Body of pancreas (tissue), 4 donors: ENCODE measurements around the gene RASGEF1C.

Experiments used
- POLR2A ChIP-seq, 3 donors: fragments of 450-650 bp; IDR thresholded peaks; one replicate each; pipeline ENCODE4 v1.6.1; 2016; ENCODE audit warnings: antibody characterized with exemption in 3 of 3, mild to moderate bottlenecking in 2 of 3
- TF ChIP-seq, protein P1 (sequence below), 7 experiments: fragments of 450-650 bp in 4 of 7; fragments of 200-600 bp in 3 of 7; sonication (generic) in 3 of 7; IDR thresholded peaks; one replicate each; pipeline ENCODE4 v1.5.1; 2016 to 2019; ENCODE audit warnings: antibody characterized with exemption in 7 of 7

DNA sequence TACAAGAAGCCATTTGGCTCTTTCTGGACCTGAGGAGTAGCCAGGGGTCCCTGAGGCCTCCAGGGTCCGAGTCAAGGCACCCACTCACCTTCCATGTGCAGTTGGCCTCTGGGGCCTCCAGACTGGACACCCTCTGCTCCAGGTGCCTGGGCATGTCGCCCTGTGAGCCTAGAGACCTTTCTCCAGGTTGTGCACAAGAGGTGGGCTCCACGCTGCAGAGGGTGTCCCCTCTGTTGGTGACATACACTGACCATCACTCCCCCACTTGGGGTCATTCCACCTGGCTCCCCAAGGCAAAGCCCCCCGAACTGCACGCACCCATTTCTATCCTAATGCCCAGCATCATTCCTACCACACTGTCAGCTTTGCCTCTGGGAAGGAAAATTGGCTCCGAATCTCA lies 48.8 kb downstream of the RASGEF1C start:
- TF ChIP-seq, protein P1, sequence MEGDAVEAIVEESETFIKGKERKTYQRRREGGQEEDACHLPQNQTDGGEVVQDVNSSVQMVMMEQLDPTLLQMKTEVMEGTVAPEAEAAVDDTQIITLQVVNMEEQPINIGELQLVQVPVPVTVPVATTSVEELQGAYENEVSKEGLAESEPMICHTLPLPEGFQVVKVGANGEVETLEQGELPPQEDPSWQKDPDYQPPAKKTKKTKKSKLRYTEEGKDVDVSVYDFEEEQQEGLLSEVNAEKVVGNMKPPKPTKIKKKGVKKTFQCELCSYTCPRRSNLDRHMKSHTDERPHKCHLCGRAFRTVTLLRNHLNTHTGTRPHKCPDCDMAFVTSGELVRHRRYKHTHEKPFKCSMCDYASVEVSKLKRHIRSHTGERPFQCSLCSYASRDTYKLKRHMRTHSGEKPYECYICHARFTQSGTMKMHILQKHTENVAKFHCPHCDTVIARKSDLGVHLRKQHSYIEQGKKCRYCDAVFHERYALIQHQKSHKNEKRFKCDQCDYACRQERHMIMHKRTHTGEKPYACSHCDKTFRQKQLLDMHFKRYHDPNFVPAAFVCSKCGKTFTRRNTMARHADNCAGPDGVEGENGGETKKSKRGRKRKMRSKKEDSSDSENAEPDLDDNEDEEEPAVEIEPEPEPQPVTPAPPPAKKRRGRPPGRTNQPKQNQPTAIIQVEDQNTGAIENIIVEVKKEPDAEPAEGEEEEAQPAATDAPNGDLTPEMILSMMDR (IDR thresholded peaks at IDR 0.05) = no peak
- no peak for TF ChIP-seq POLR2A (IDR thresholded peaks at IDR 0.05)
